Upper lobe of left lung (tissue), 6 donors: ENCODE measurements around the gene PEMT. TPM values are rescaled to one million over a fixed set of nuclear protein-coding genes. Genes with fewer than 3 reads are reported as not detected.

Source experiments
- ATAC-seq, 2 donors: fragments of 200-7000 bp; cut with Tn5 transposase; one replicate each; pipeline ENCODE4 v1.9.1; 2022; ENCODE audit warnings: mild to moderate bottlenecking in 2 of 2, moderate library complexity in 2 of 2; ENCODE audit not compliant: low FRiP score in 2 of 2
- DNase-seq, 2 donors: peaks; one replicate each; pipeline ENCODE4 v3.0.0-alpha.2; 2019 to 2020
- H3K27ac ChIP-seq, 4 donors: fragments of 200-600 bp; sonication (generic); one replicate each; pipeline ENCODE4 v1.5.1; 2016 to 2019
- H3K27me3 ChIP-seq, 4 donors: fragments of 200-600 bp; sonication (generic); one replicate each; pipeline ENCODE4 v1.5.1; 2017 to 2019
- H3K36me3 ChIP-seq, 4 donors: fragments of 200-600 bp; sonication (generic); one replicate each; pipeline ENCODE4 v1.5.1; 2016 to 2019
- H3K4me1 ChIP-seq, 4 donors: fragments of 200-600 bp; sonication (generic); one replicate each; pipeline ENCODE4 v1.5.1; 2018 to 2019
- H3K4me3 ChIP-seq, 4 donors: fragments of 200-600 bp; sonication (generic); one replicate each; pipeline ENCODE4 v1.5.1; 2017 to 2019; ENCODE audit warnings: mild to moderate bottlenecking in 2 of 4, moderate library complexity in 1 of 4
- H3K9me3 ChIP-seq, 4 donors: fragments of 200-600 bp; sonication (generic); one replicate each; pipeline ENCODE4 v1.5.1; 2018 to 2019
- EP300 ChIP-seq, 4 donors: sonication (generic); formaldehyde crosslinking; IDR thresholded peaks; one replicate each; pipeline ENCODE4 v1.5.1; 2017; ENCODE audit warnings: antibody characterized with exemption in 4 of 4, control low read depth in 2 of 4
- POLR2A ChIP-seq, 4 donors: fragments of 450-650 bp; IDR thresholded peaks; one replicate each; pipeline ENCODE4 v1.5.1; 2016 to 2017; ENCODE audit warnings: antibody characterized with exemption in 4 of 4, mild to moderate bottlenecking in 2 of 4
- POLR2AphosphoS5 ChIP-seq, 2 donors: sonication (generic); formaldehyde crosslinking; IDR thresholded peaks; one replicate each; pipeline ENCODE4 v1.5.1; 2017; ENCODE audit warnings: antibody characterized with exemption in 2 of 2
- WGBS, 2 donors: methylation state at CpG; one replicate each; pipeline ENCODE4 v1.1.5; 2017 to 2018; 5-methylcytosine and 5-hydroxymethylcytosine counted together
- total RNA-seq, 6 donors: library from RNA; depleted of rRNA in 4 of 6; stranded (reverse); fragments of >200 nt in 4 of 6; gene quantifications; one replicate each; pipeline versions ENCODE4 v1.1.0 to v1.2.1, GENCODE V29; 2016 to 2021
- TF ChIP-seq, protein P1 (sequence below), 6 experiments: fragments of 450-650 bp in 4 of 6; fragments of 200-600 bp in 2 of 6; sonication (generic) in 2 of 6; IDR thresholded peaks; one replicate each; pipeline ENCODE4 v1.5.1; 2016 to 2019; ENCODE audit warnings: antibody characterized with exemption in 6 of 6
- donor health status: DM: no; HTN: no; CAD: no; lungs with moderate emphysema.
- donor health status: DM: no; HTN: yes; CAD: no; lungs with severe emphysema.

Gene PEMT
- total RNA-seq, 6 donors from 2014 or later = 16.6 to 44.9 (median 32.2) TPM

DNA sequence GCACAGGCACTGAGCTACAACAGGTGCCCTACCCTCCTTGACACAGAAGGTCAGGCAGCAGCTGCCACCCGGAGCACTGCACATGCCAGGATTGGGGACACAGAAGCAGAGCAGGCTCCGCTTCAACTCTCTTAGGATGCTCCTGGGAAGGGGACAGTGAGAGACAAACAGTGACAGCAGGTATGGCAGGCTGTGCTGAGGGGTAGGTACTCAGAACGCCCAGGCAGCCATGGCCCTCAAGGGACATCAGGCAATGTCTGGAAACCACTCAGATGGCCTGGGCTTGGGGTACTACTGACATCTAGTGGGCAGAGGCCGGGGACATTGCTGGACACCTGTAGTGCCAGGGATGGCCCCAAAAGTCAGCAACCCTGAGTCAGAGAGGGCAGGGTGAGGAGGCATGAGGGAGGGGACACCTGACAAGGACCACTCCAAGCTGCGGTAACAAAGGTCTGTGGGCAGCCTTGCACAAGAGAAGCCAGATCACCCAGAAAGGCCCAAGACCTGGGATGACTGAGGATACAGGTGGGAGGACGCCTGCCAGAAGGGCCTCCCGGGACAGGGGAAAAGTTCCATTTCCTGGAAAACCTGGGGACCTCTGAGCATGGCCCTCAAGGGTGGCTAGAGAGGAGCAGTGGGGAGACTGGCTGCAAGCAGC lies 21.2 kb downstream of the PEMT start:
- no peak overlapping the region for H3K4me3 ChIP-seq
- ATAC-seq = no peak

DNA sequence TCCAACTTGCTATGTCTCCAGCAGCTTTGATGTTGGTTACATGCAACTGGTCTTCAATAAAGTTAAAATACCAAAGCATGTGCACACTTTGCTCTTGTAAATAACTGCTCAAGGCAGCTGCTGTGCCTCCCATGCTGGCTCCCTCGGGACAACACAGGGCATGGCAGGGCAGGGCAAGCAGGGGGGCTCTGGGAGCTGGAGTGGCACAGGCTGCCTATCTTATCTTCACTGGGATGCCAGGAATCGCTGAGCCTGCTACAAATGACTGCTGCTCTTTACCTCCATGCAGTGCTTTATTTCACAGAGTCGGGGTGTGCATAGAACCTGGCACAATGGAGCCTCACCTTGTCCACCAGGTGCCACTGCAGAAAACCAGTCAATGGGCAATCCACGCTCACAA lies 21.8 kb downstream of the PEMT start:
- DNase-seq (no peak), ATAC-seq (no peak)
- Histone ChIP-seq H3K4me1 (peaks cover 18 to 36% (median 27%) of the 10 kb centered on the region in 4 donors), H3K36me3 (no peaks in the 10 kb centered on the region), H3K27ac (no peak overlapping the region), H3K9me3 (no peaks in the 10 kb centered on the region), H3K4me3 (no peak overlapping the region), H3K27me3 (no peaks in the 10 kb centered on the region)
- TF ChIP-seq, protein P1, sequence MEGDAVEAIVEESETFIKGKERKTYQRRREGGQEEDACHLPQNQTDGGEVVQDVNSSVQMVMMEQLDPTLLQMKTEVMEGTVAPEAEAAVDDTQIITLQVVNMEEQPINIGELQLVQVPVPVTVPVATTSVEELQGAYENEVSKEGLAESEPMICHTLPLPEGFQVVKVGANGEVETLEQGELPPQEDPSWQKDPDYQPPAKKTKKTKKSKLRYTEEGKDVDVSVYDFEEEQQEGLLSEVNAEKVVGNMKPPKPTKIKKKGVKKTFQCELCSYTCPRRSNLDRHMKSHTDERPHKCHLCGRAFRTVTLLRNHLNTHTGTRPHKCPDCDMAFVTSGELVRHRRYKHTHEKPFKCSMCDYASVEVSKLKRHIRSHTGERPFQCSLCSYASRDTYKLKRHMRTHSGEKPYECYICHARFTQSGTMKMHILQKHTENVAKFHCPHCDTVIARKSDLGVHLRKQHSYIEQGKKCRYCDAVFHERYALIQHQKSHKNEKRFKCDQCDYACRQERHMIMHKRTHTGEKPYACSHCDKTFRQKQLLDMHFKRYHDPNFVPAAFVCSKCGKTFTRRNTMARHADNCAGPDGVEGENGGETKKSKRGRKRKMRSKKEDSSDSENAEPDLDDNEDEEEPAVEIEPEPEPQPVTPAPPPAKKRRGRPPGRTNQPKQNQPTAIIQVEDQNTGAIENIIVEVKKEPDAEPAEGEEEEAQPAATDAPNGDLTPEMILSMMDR (IDR thresholded peaks at IDR 0.05) = no peak
- TF ChIP-seq POLR2A (IDR thresholded peaks at IDR 0.05) (no peak), POLR2AphosphoS5 (IDR thresholded peaks at IDR 0.05) (no peak), EP300 (IDR thresholded peaks at IDR 0.05) (no peak)
- WGBS, 2 donors = 84 to 100% methylated on average over 2 to 4 of the region's 4 CpGs

More for the DNA sequence above, 21.2 kb downstream of the PEMT start:
- Histone ChIP-seq H3K27ac (no peak overlapping the region), H3K9me3 (no peaks in the 10 kb centered on the region), H3K4me1 (peaks cover 18 to 35% (median 24%) of the 10 kb centered on the region in 4 donors), H3K36me3 (no peaks in the 10 kb centered on the region), H3K27me3 (no peaks in the 10 kb centered on the region)
- WGBS, 2 donors = 63 to 79% methylated on average over 7 of the region's 7 CpGs
- TF ChIP-seq, protein P1 (IDR thresholded peaks at IDR 0.05) = peak in 5 of 6 experiments; percentile 13 to 58 (median 44)
- no peak for TF ChIP-seq EP300 (IDR thresholded peaks at IDR 0.05)
- DNase-seq = peak in 1 of 2 donors; percentile 54

DNA sequence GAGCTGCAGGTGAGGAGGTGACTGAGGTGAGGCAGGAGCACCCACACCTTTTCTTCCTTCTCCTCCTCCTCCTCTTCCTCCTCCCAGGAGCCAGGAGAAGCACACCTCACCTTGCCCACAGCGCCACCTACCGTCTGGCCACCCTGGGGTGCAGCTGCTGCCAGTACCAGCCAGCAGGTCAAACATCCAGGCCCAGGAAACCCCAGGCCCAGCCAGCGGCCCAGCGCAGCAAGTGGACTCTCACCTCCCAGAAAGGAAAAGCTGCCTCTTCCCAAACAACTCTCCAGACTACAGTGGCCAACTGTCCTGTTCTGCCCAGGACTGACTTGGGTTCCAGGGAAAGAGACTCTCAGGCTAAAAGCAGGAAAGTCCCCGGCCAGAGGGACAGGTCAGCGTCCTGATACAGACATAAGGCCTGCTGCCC lies 22.7 kb downstream of the PEMT start:
- Histone ChIP-seq H3K27ac (no peak overlapping the region), H3K27me3 (no peaks in the 10 kb centered on the region), H3K36me3 (no peaks in the 10 kb centered on the region), H3K4me1 (peaks cover 23 to 40% (median 33%) of the 10 kb centered on the region in 4 donors), H3K4me3 (no peak overlapping the region), H3K9me3 (no peaks in the 10 kb centered on the region)
- DNase-seq (peak; percentile 80 to 91), ATAC-seq (peak in 1 of 2 donors; percentile 51)
- TF ChIP-seq EP300 (IDR thresholded peaks at IDR 0.05) = no peak
- TF ChIP-seq, protein P1 (IDR thresholded peaks at IDR 0.05) = peak; percentile 55 to 89 (median 76)
- 57 to 70% methylated on average over 3 to 6 of the region's 6 CpGs for WGBS, 2 donors

DNA sequence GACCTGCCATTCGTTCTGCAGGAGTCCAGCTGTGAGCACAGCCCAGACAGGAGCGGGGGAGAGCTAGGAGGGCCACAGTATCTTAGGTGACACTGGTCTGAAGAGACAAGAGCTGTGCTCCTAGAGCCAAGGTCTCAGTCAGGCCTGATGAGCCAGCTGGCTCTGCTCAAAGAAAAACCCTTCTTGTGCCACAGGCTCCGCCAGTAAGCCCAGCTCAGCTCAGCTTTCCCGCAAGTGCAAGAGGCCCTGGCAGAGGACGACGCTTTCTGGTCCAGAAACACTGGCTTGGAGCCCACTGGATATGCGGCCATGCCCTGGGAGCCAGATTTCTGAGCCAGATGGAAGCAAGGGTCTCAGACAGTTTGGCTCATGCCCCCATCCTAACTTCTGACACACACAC lies 23.9 kb downstream of the PEMT start:
- ATAC-seq = peak in 1 of 2 donors; percentile 4
- Histone ChIP-seq H3K27me3 (no peaks in the 10 kb centered on the region), H3K4me3 (no peak overlapping the region), H3K27ac (peak overlapping the region; percentile 28 to 68 (median 37)), H3K9me3 (no peaks in the 10 kb centered on the region), H3K4me1 (peaks cover 30 to 48% (median 37%) of the 10 kb centered on the region in 4 donors), H3K36me3 (no peaks in the 10 kb centered on the region)
- no peak for DNase-seq
- 52 to 81% methylated on average over 5 to 7 of the region's 7 CpGs for WGBS, 2 donors
- TF ChIP-seq POLR2A (IDR thresholded peaks at IDR 0.05) = no peak
- TF ChIP-seq EP300 (IDR thresholded peaks at IDR 0.05) = no peak
- TF ChIP-seq, protein P1 (IDR thresholded peaks at IDR 0.05) = no peak
- TF ChIP-seq POLR2AphosphoS5 (IDR thresholded peaks at IDR 0.05) = no peak
